HFF-Myc (cell line): ENCODE results near the gene HLA-DQA1.

Source experiments
- DNase-seq: peaks from one replicate; pipeline ENCODE4 v3.0.0-alpha.2; 2011; ENCODE audit warnings: low read depth; ENCODE audit errors: extremely low read depth
- H3K4me3 ChIP-seq: replicated peaks from 2 replicates; pipeline ENCODE4 v1.5.1; 2011; ENCODE audit warnings: low read depth, mild to moderate bottlenecking, control low read depth, low read length
- CTCF ChIP-seq: IDR thresholded peaks from 2 replicates; pipeline ENCODE4 v1.5.1; 2012; ENCODE audit warnings: mild to moderate bottlenecking, low read depth, low read length, control low read depth; ENCODE audit errors: missing control alignments

Gene HLA-DQA1

DNA sequence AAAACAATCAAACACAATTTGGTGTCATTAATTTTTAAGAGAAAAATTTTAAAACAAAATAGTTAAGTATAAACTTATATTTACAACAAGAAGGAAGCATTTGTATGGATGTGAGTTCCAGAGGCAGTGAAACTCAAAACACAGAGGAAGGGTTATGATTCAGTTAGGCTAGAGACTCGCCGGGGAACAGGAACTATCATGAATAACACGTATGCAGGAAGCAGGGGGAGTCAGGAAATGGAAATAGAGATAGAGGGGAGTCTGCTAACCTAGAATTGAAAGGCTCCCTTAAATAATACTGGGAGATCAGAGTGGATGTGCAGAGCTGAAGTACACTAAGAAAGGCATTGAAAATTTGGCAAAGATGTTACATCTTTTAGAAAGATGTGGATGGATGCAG is 33.3 kb upstream of the HLA-DQA1 start:
- TF ChIP-seq CTCF: no peak

DNA sequence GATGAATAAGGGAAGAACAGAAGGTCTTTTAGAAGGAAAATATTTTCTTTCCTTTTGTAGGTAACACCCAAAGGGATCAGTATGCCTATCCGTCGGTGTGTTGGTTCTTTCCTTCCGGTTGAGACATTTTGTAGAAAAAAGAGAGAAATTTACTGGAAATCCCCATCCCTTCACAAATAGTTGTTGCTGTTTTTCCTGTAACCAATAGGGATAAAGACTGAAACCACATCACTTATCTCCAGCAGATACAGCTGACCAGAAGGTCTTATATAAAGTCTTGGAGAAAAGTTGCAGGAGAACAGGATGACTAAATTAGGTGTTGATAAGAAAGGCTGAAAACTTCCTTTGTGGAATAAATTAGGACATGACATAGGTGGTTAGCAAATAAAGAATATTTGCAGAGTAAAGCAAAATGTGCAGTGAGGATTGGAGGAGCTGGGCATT is 32.8 kb upstream of the HLA-DQA1 start:
- no peak for TF ChIP-seq CTCF
- DNase-seq: no peak
- H3K4me3 ChIP-seq: no peak overlapping the region

More for the DNA sequence above, 33.3 kb upstream of the HLA-DQA1 start:
- no peak overlapping the region for H3K4me3 ChIP-seq
- DNase-seq: no peak

DNA sequence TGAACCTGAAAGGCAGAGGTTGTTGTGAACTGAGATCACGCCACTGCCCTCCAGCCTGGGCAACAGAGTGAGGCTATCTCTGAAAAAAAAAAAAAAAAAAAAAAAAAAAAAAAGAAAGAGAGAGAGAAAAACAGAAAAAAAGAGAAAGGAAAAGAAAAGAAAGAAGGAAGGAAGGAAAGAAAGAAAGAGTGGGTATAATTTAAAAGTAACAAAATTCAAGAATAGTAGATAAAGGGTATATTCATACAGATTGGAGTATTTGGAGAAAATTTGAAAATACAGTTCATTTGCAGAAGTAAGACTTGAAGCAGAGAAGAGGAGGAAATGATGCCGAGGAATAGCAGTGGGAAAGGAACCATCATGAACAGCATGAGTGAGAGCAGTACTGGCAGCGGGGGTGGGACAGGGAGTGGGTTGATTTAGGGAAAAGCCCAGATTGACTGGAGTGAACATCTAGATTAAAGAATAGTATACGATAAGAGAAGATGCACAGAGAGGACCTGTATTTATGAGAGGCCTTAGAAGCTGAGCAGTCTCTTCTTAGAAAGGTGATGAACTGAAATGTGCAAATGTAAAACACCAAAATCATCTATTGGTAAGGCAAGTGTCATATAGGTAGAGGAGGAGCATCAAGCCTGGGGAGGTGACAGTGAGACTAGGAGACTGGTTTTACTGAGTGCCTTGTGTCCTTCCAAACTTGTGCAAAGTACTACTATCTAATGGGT is 29.8 kb upstream of the HLA-DQA1 start:
- no peak for TF ChIP-seq CTCF
- DNase-seq: no peak
- H3K4me3 ChIP-seq: no peak overlapping the region

DNA sequence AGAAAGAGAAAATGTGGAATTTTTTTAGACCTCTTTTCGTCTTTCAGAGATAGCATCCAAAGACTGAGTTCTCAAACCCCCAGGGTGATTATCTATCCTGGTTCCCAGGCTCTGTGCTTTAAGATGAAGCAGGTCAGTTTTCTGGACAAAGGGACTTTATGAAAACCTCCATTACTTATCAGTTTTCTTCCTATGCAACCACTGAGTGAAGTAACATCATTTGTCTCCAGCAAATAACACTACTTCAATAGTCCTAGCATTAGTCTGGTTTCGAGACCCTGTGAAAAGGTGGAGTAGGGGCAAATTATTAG is 29.3 kb upstream of the HLA-DQA1 start:
- no peak for TF ChIP-seq CTCF
- H3K4me3 ChIP-seq: no peak overlapping the region
- no peak for DNase-seq

GRCh38 chr6:32608362-32608761 is 28.8 kb upstream of the HLA-DQA1 start:
- DNase-seq: no peak
- no peak for TF ChIP-seq CTCF
- H3K4me3 ChIP-seq: no peak overlapping the region

GRCh38 chr6:32609391-32609730 is 27.8 kb upstream of the HLA-DQA1 start:
- no peak overlapping the region for H3K4me3 ChIP-seq
- TF ChIP-seq CTCF: no peak
- no peak for DNase-seq

GRCh38 chr6:32609731-32610640 is 27.2 kb upstream of the HLA-DQA1 start:
- no peak overlapping the region for H3K4me3 ChIP-seq
- DNase-seq: peak; percentile 80

More at GRCh38 chr6:32609731-32610640, 27.2 kb upstream of the HLA-DQA1 start:
- no peak for TF ChIP-seq CTCF
